PC-9 (cell line): ENCODE results near the gene LDAH. TPM values are rescaled to one million over a fixed set of nuclear protein-coding genes. Genes with fewer than 3 reads are reported as not detected.

ENCODE experiments used
- BruUV-seq: library from RNA; stranded (reverse); fragments of 400-500 nt; replicated peaks from 2 replicates; lab custom pipeline; 2021; lab: Mats Ljungman, UMichigan
- CTCF ChIA-PET: fragments of 300-600 bp; sonication (Branson Sonifier 250); formaldehyde crosslinking; loops from one replicate; lab custom pipeline; 2022; ENCODE audit warnings: antibody characterized with exemption; lab: Charles Lee
- POLR2A ChIA-PET: fragments of 300-600 bp; sonication (Branson Sonifier 250); formaldehyde crosslinking; loops from one replicate; lab custom pipeline; 2022; ENCODE audit warnings: antibody characterized with exemption; ENCODE audit not compliant: unreplicated experiment; lab: Charles Lee
- DNase-seq, 2 experiments: peaks; one replicate each; pipeline versions ENCODE4 v3.0.0 to v3.0.0-alpha.2; 2015 to 2022; ENCODE audit warnings: mixed read lengths in 1 of 2
- H2AFZ ChIP-seq: fragments of 200-600 bp; sonication (generic); 2 replicates; pipeline ENCODE4 v1.8.1; 2017; ENCODE audit warnings: antibody characterized with exemption
- H3F3A ChIP-seq: fragments of 200-600 bp; sonication (generic); 2 replicates; pipeline ENCODE4 v1.8.1; 2017; ENCODE audit warnings: antibody characterized with exemption, mild to moderate bottlenecking, low read depth; ENCODE audit not compliant: insufficient read depth
- H3K27ac ChIP-seq: fragments of 200-600 bp; sonication (generic); 2 replicates; pipeline ENCODE4 v1.6.1; 2016; ENCODE audit warnings: mixed run types
- H3K27me3 ChIP-seq: fragments of 200-600 bp; sonication (generic); 2 replicates; pipeline ENCODE4 v1.6.1; 2016; ENCODE audit warnings: low read depth, mixed run types; ENCODE audit not compliant: insufficient read depth
- H3K36me3 ChIP-seq: fragments of 200-600 bp; sonication (generic); 2 replicates; pipeline ENCODE4 v1.6.1; 2016; ENCODE audit warnings: low read depth, mixed run types
- H3K4me1 ChIP-seq: fragments of 200-600 bp; sonication (generic); replicated peaks from 2 replicates; pipeline ENCODE4 v1.6.1; 2016; ENCODE audit warnings: mixed run types; ENCODE audit not compliant: insufficient read depth
- H3K4me2 ChIP-seq: fragments of 200-600 bp; sonication (generic); 2 replicates; pipeline ENCODE4 v1.6.1; 2017; ENCODE audit warnings: mixed run types
- H3K4me3 ChIP-seq: fragments of 200-600 bp; sonication (generic); 2 replicates; pipeline ENCODE4 v1.6.1; 2016; ENCODE audit warnings: mixed run types
- H3K79me2 ChIP-seq: fragments of 200-600 bp; sonication (generic); 2 replicates; pipeline ENCODE4 v1.6.1; 2017; ENCODE audit warnings: low read depth, mixed run types
- H3K9me2 ChIP-seq: fragments of 200-600 bp; sonication (generic); 2 replicates; pipeline ENCODE4 v1.8.1; 2017; ENCODE audit warnings: mild to moderate bottlenecking; ENCODE audit not compliant: insufficient read depth
- H3K9me3 ChIP-seq: fragments of 200-600 bp; sonication (generic); 2 replicates; pipeline ENCODE4 v1.8.1; 2016; ENCODE audit warnings: low read depth; ENCODE audit not compliant: insufficient read depth
- H4K20me1 ChIP-seq: fragments of 200-600 bp; sonication (generic); 2 replicates; pipeline ENCODE4 v1.8.1; 2017; ENCODE audit not compliant: insufficient read depth
- CTCF ChIP-seq: fragments of 200-600 bp; sonication (generic); conservative IDR thresholded peaks from 2 replicates; pipeline ENCODE4 v1.6.1; 2017; ENCODE audit warnings: mixed run types, antibody characterized with exemption, mild to moderate bottlenecking, moderate library complexity
- EZH2 ChIP-seq: fragments of 200-600 bp; sonication (generic); IDR thresholded peaks from 2 replicates; pipeline ENCODE4 v1.8.0; 2017; ENCODE audit warnings: antibody characterized with exemption, low read depth
- intact Hi-C: fragments of 100-400 bp; cut with micrococcal nuclease; formaldehyde crosslinking; loops from one replicate; pipeline ENCODE4 v1.10.0; 2022; ENCODE audit not compliant: unreplicated experiment
- total RNA-seq: library from RNA; stranded (reverse); gene quantifications from 2 replicates; pipeline ENCODE4 v1.2.3, GENCODE V29; 2021

The LDAH gene
- total RNA-seq, 1 experiment from 2014 or later, result 18.3 TPM

- H3K36me3 ChIP-seq, result no peaks in the 10 kb centered on the region
- H3K4me1 ChIP-seq, result no peaks in the 10 kb centered on the region
- TF ChIP-seq EZH2 (no peak), CTCF (no peak)
- H3K4me2 ChIP-seq, result no peak overlapping the region
- H3K79me2 ChIP-seq, result no peaks in the 10 kb centered on the region
- no peak overlapping the region for H2AFZ ChIP-seq
- H3F3A ChIP-seq, result no peaks in the 10 kb centered on the region
- CTCF ChIA-PET, result no interaction called here
- H3K9me2 ChIP-seq, result no peaks in the 10 kb centered on the region
- no peaks in the 10 kb centered on the region for H3K27me3 ChIP-seq
- POLR2A ChIA-PET, result no interaction called here
- no peaks in the 10 kb centered on the region for H4K20me1 ChIP-seq
- BruUV-seq, result no TSS peak
- H3K9me3 ChIP-seq, result no peaks in the 10 kb centered on the region
- H3K4me3 ChIP-seq, result no peak overlapping the region
- DNase-seq, result no peak
- H3K27ac ChIP-seq, result no peak overlapping the region
- intact Hi-C loops, result no loop called here
These were observed 115.3 kb downstream of the LDAH start for GRCh38 chr2:20707601-20708000.

- Histone ChIP-seq H2AFZ (no peak overlapping the region), H3K9me3 (no peaks in the 10 kb centered on the region), H4K20me1 (no peaks in the 10 kb centered on the region), H3K4me1 (no peaks in the 10 kb centered on the region), H3K4me2 (no peak overlapping the region), H3F3A (no peaks in the 10 kb centered on the region), H3K9me2 (no peaks in the 10 kb centered on the region), H3K79me2 (no peaks in the 10 kb centered on the region), H3K36me3 (no peaks in the 10 kb centered on the region), H3K27ac (no peak overlapping the region), H3K4me3 (no peak overlapping the region), H3K27me3 (no peaks in the 10 kb centered on the region)
- no TSS peak for BruUV-seq
- intact Hi-C loops, result no loop called here
- ChIA-PET POLR2A (no interaction called here), CTCF (no interaction called here)
- DNase-seq, result no peak
- TF ChIP-seq CTCF (no peak), EZH2 (no peak)
These were observed 116.1 kb downstream of the LDAH start for GRCh38 chr2:20706786-20707185.

GRCh38 chr2:20706217-20706616 is 116.7 kb downstream of the LDAH start:
- no peaks in the 10 kb centered on the region for H3K9me3 ChIP-seq
- no peak for DNase-seq
- BruUV-seq, result no TSS peak
- H3K4me2 ChIP-seq, result no peak overlapping the region
- H2AFZ ChIP-seq, result no peak overlapping the region
- no peak overlapping the region for H3K4me3 ChIP-seq
- peaks cover 3% of the 10 kb centered on the region; the same call in 1 of the 2 replicates for H4K20me1 ChIP-seq
- H3K27me3 ChIP-seq, result no peaks in the 10 kb centered on the region
- POLR2A ChIA-PET, result no interaction called here
- no peak overlapping the region for H3K27ac ChIP-seq
- CTCF ChIA-PET, result no interaction called here
- H3K9me2 ChIP-seq, result no peaks in the 10 kb centered on the region
- H3F3A ChIP-seq, result no peaks in the 10 kb centered on the region
- no peaks in the 10 kb centered on the region for H3K36me3 ChIP-seq
- TF ChIP-seq CTCF (no peak), EZH2 (no peak)
- intact Hi-C loops, result no loop called here
- no peaks in the 10 kb centered on the region for H3K79me2 ChIP-seq
- no peaks in the 10 kb centered on the region for H3K4me1 ChIP-seq
